Endometrial microvascular endothelial cells (primary cell): ENCODE data around the gene TMEM52B. TPM values are rescaled to one million over a fixed set of nuclear protein-coding genes. Genes with fewer than 3 reads are reported as not detected.
"Not testable (repeated sequence)": the region's sequence is repeated elsewhere in the genome, so short reads cannot be mapped to it uniquely, and the experiment has no call there.

ENCODE experiments used
- in situ Hi-C: cut with HindIII; loops from 2 replicates; pipeline ENCODE4 v1.10.0; 2017; ENCODE audit warnings: low sequenced_read_pairs, low pct_unique_long_range_greater_than_20kb; ENCODE audit errors: inconsistent ontology term
- total RNA-seq: library from RNA; depleted of rRNA; stranded (reverse); fragments of >200 nt; gene quantifications from one replicate; pipeline ENCODE4 v1.2.3, GENCODE V29; 2015; ENCODE audit errors: inconsistent ontology term

Gene TMEM52B
- total RNA-seq, 1 donor from 2014 or later: not detected

GRCh38 chr12:10165421-10165820 is 13.4 kb upstream of the TMEM52B start:
- in situ Hi-C loops: loop anchor here (25.0 kb wide), 1 partner anchor 428 kb away; the partner anchor contains the start of gene CLECL1

GRCh38 chr12:10167599-10167998 is 11.2 kb upstream of the TMEM52B start:
- in situ Hi-C loops: loop anchor here (25.0 kb wide), 1 partner anchor 430 kb away; the partner anchor contains the start of gene CLECL1

GRCh38 chr12:10169104-10169503 is 9.7 kb upstream of the TMEM52B start:
- in situ Hi-C loops: loop anchor here (25.0 kb wide), 1 partner anchor 432 kb away; the partner anchor contains the start of gene CLECL1

GRCh38 chr12:10170216-10170615 is 8.6 kb upstream of the TMEM52B start:
- in situ Hi-C loops: loop anchor here (25.0 kb wide), 1 partner anchor 433 kb away; the partner anchor contains the start of gene CLECL1

GRCh38 chr12:10171973-10172728 is 6.7 kb upstream of the TMEM52B start, which contains the start of gene OLR1:
Gene OLR1 (minus strand): TSS chr12:10172132. CDS start chr12:10172077, 55 bp downstream.
- in situ Hi-C loops: loop anchor here (25.0 kb wide), 1 partner anchor 435 kb away; the partner anchor contains the start of gene CLECL1

- in situ Hi-C loops: loop anchor here (25.0 kb wide), 1 partner anchor 438 kb away; the partner anchor contains the start of gene CLECL1
Observed at GRCh38 chr12:10174986-10175614, 3.7 kb upstream of the TMEM52B start.

GRCh38 chr12:10175846-10176636 is 2.8 kb upstream of the TMEM52B start:
- in situ Hi-C loops: no loop called here

GRCh38 chr12:10179776-10180181 is 947 bp downstream of the TMEM52B start:
- in situ Hi-C loops: no loop called here

- in situ Hi-C loops: no loop called here
Observed at GRCh38 chr12:10182354-10183049, 3.7 kb downstream of the TMEM52B start.

- in situ Hi-C loops: no loop called here
Observed at GRCh38 chr12:10184261-10184843, 5.5 kb downstream of the TMEM52B start.

GRCh38 chr12:10186299-10186698 is 7.5 kb downstream of the TMEM52B start:
- in situ Hi-C loops: no loop called here

GRCh38 chr12:10186958-10187357 is 8.1 kb downstream of the TMEM52B start:
- in situ Hi-C loops: not testable (repeated sequence)

GRCh38 chr12:10189653-10190052 is 10.8 kb downstream of the TMEM52B start:
- in situ Hi-C loops: no loop called here

GRCh38 chr12:10190558-10191388 is 11.9 kb downstream of the TMEM52B start:
- in situ Hi-C loops: no loop called here

GRCh38 chr12:10191865-10192264 is 13.0 kb downstream of the TMEM52B start:
- in situ Hi-C loops: no loop called here

GRCh38 chr12:10194160-10194670 is 15.4 kb downstream of the TMEM52B start:
- in situ Hi-C loops: no loop called here

GRCh38 chr12:10196210-10196609 is 17.4 kb downstream of the TMEM52B start:
- in situ Hi-C loops: no loop called here
